SH-SY5Y (cell line): ENCODE data around the gene FAM174C.

Source experiments
- GATA2 ChIP-seq: IDR thresholded peaks from 2 replicates; pipeline ENCODE4 v1.6.1; 2011; ENCODE audit warnings: mild to moderate bottlenecking, low read depth, low read length
- GATA3 ChIP-seq: IDR thresholded peaks from 2 replicates; pipeline ENCODE4 v1.6.1; 2011; ENCODE audit warnings: low read depth, mild to moderate bottlenecking, low read length, moderate library complexity

DNA sequence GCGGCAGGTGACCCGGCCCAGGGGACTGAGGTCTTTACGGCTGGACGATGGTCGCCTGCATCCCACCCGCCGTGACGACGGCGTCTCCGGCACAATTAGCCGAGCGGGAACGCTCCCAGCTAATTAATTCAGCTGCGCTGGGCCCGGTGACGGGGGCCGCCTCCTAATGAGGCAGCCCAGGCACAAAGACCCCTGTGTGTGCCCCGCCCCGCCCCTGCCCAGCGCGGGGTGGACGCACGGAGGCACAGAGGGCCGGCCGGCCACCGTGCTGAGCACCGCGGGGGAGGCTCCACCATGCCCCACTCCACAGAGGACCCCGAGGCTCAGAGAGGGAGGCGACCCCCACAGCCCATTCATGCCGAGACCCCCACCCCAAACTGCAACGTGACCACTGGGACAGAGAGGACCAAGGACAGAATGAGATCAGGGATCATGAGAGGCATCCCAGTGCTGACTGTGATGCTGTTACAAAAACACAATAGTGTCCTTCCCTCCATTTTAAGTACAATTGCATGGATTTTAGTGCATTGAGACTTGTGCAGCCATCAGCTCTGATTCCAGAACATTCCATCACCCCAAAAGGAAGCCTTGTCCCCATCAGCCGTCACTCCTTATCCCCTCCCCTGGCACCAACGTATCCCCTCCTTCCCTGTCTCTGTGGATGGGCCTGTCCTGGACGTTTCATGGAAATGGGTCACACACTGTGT, 27.4 kb downstream of the FAM174C start:
- no peak for TF ChIP-seq GATA2
- TF ChIP-seq GATA3, result no peak
